Measurements from ENCODE around the gene TMEM87B. TPM values are rescaled to one million over a fixed set of nuclear protein-coding genes. Genes with fewer than 3 reads are reported as not detected.
A peak's percentile ranks its signal among the peaks of the same experiment; 100 is the strongest.

Gene TMEM87B
- total RNA-seq, 4 donors from 2014 or later = 18.6 to 24.6 (median 22.6) TPM

- ATAC-seq (ENCODE audit: low FRiP score) (no peak), DNase-seq (ENCODE audit: low spot score) (no peak)
- TF ChIP-seq, protein P1, sequence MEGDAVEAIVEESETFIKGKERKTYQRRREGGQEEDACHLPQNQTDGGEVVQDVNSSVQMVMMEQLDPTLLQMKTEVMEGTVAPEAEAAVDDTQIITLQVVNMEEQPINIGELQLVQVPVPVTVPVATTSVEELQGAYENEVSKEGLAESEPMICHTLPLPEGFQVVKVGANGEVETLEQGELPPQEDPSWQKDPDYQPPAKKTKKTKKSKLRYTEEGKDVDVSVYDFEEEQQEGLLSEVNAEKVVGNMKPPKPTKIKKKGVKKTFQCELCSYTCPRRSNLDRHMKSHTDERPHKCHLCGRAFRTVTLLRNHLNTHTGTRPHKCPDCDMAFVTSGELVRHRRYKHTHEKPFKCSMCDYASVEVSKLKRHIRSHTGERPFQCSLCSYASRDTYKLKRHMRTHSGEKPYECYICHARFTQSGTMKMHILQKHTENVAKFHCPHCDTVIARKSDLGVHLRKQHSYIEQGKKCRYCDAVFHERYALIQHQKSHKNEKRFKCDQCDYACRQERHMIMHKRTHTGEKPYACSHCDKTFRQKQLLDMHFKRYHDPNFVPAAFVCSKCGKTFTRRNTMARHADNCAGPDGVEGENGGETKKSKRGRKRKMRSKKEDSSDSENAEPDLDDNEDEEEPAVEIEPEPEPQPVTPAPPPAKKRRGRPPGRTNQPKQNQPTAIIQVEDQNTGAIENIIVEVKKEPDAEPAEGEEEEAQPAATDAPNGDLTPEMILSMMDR (IDR thresholded peaks at IDR 0.05) = no peak
Observed at GRCh38 chr2:112046231-112046630, 8.8 kb upstream of the TMEM87B start.

DNA sequence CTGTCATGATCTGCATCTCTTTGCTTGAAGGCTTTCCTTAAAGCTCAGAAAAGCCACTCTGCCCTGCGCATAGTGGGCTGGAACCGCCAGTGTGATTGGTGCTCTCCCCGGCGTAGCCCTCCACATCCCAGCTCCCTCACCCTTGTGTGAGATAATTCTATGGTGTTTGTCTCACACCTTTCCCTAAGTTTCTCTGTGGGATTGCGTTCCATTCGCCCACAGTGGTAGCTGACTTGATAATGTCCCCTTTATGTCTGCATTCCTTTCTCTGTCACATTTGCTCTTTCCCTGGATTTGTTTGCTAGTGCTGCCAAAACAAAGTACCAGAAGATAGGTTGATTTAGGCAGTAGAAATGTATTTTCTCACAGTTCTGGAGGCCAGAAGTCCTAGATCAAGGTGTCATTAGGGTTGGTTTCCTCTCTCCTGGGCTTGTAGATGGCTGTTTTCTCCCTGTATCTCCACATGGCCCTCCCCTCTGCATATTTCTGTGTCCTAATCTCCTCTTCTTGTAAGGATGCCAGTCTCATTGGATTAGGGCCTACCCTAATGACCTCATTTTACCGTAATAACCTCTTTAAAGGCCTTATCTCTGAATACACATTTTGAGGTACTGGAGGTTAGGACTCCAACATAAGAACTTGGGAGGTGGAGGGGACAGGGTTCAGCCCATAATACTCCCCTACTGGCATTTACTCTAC, 7.4 kb upstream of the TMEM87B start:
- ATAC-seq (ENCODE audit: low FRiP score) (peak; percentile 64), DNase-seq (ENCODE audit: low spot score) (no peak)
- TF ChIP-seq, protein P1 (IDR thresholded peaks at IDR 0.05) = no peak

- DNase-seq (ENCODE audit: low spot score) = no peak
- ATAC-seq (ENCODE audit: low FRiP score) = no peak
- TF ChIP-seq, protein P1 (IDR thresholded peaks at IDR 0.05) = no peak
Observed at GRCh38 chr2:112048236-112048592, 6.9 kb upstream of the TMEM87B start.

DNA sequence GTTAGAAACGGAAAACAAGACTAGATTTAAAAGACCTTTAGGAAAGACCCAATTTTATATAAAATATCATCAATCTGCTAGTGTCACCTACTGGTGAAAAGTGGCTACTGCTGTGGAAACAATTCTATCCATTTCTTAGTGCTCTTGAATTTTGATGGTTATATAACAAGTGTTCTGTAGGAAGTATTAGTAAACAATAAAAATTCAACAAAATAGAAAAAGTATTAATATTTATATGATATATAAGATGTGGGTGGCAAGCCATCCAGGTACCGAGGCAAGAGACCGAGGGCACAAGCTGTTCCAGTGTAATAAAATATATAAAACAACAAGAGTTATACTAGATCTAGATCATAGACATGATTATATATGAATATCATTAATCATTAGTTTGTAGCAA, 6.2 kb upstream of the TMEM87B start:
- ATAC-seq (ENCODE audit: low FRiP score) (peak; percentile 79), DNase-seq (ENCODE audit: low spot score) (no peak)
- TF ChIP-seq, protein P1 (IDR thresholded peaks at IDR 0.05) = no peak

DNA sequence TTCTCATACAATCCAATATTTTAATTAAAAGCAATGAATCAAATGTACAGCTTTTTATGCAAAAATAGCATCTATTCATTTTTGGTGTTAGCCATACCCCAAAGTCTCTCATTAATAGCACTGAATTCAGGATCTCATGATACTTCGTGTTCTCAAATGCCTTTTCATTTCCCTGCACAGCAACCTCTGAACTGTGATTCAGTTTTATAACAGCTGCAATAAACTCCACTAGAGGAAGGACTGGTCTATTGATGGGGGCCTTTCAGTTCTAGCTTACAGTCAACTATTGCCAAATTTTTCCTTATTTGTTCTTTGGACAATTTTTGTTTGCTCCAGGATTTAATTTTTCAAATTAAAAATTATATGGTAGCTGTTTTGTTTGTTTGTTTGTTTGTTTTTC, 4.8 kb upstream of the TMEM87B start:
- no peak for DNase-seq (ENCODE audit: low spot score)
- TF ChIP-seq, protein P1 (IDR thresholded peaks at IDR 0.05) = no peak
- ATAC-seq (ENCODE audit: low FRiP score) = no peak

- DNase-seq (ENCODE audit: low spot score) (peak; percentile 98), ATAC-seq (ENCODE audit: low FRiP score) (peak; percentile 81)
- TF ChIP-seq, protein P1 (IDR thresholded peaks at IDR 0.05) = no peak
Observed at GRCh38 chr2:112053917-112054846, 887 bp upstream of the TMEM87B start.

All from omental fat pad (tissue), 4 donors.